HUES64 (cell line): ENCODE results near the gene GJB4.
"Not testable (repeated sequence)": the region's sequence is repeated elsewhere in the genome, so short reads cannot be mapped to it uniquely, and the experiment has no call there.

Source experiments
- H3K27ac ChIP-seq: 2 replicates; pipeline ENCODE4 v1.7.0; 2013; ENCODE audit warnings: low read depth, low read length, inconsistent platforms
- H3K27me3 ChIP-seq: 2 replicates; pipeline ENCODE4 v1.6.1; 2013; ENCODE audit warnings: mild to moderate bottlenecking, low read length; ENCODE audit not compliant: insufficient read depth
- H3K36me3 ChIP-seq: 2 replicates; pipeline ENCODE4 v1.6.1; 2013; ENCODE audit warnings: mild to moderate bottlenecking, low read length; ENCODE audit not compliant: insufficient read depth
- H3K4me1 ChIP-seq: 2 replicates; pipeline ENCODE4 v1.6.1; 2013; ENCODE audit warnings: mild to moderate bottlenecking, low read length, moderate library complexity; ENCODE audit not compliant: insufficient read depth
- H3K4me3 ChIP-seq: 2 replicates; pipeline ENCODE4 v1.5.1; 2013; ENCODE audit warnings: mild to moderate bottlenecking, low read length, moderate library complexity
- H3K9ac ChIP-seq: 2 replicates; pipeline ENCODE4 v1.6.1; 2013; ENCODE audit warnings: mild to moderate bottlenecking, low read depth, low read length
- H3K9me3 ChIP-seq: 2 replicates; pipeline ENCODE4 v1.6.1; 2013; ENCODE audit warnings: low read depth, low read length; ENCODE audit not compliant: insufficient read depth
- WGBS: fragments of 150-250, 120-280 bp; methylation state at CpG from one replicate; pipeline ENCODE4 v1.1.7; 2013; ENCODE audit warnings: missing lambda C conversion rate; 5-methylcytosine and 5-hydroxymethylcytosine counted together

GJB4 gene

DNA sequence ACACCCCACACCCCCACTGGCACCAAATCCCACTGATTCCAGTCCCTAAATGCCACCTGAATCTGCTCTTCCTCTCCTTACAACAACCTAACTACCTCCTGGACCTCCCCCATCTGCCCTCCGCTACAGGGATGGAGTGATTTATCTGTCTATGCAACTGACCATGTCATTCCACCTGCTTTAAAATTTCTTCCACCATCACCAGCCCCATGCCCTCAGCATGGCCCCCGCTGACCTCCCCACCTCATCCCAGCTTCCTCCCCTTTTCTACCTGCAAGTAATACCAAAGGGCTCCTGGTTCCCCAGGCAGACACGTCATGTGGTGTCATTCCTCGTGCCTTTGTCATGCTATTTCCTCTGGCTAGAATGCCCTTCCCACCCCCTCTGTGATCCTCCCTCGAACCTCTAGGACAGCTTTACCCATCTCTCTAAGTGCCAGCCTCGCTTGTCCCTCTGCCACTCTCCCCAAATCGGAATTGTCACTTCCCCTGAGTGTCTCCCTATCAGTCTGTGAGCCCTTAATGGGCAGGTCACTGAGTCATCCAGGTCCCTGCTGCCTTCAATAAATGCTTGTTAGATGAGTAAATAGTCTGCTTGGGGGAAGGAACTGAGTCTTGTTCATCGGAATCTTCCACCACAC is 3.7 kb downstream of the GJB4 start:
- Histone ChIP-seq H3K4me1 (peaks cover 5% of the 10 kb centered on the region), H3K4me3 (no peak overlapping the region), H3K9ac (no peak overlapping the region), H3K9me3 (no peaks in the 10 kb centered on the region), H3K27me3 (no peaks in the 10 kb centered on the region), H3K27ac (no peak overlapping the region), H3K36me3 (no peaks in the 10 kb centered on the region)
- 29% methylated on average over 7 of the region's 8 CpGs for WGBS

DNA sequence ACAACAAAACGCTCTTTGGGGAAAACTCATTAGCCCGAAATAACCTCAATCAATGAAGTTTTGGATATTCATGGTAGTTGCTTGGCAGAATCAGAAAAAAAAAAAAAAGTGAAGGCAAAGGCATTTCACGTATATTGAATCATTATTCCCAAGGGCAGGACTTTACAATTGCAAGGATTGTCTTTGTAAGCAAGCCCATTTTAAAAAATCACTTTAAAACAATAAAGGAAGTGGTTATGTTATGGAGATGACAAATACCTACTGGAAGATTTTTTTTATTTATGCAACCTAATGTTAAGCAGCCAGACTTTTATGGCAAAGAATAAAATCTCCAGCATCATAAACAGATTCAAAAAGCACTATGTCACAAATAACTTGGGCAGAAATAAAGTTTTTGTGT is 9.3 kb downstream of the GJB4 start:
- Histone ChIP-seq H3K4me1 (peaks cover 6% of the 10 kb centered on the region; the same call in 1 of the 2 replicates), H3K27ac (no peak overlapping the region), H3K9ac (no peak overlapping the region), H3K9me3 (no peaks in the 10 kb centered on the region), H3K27me3 (no peaks in the 10 kb centered on the region), H3K36me3 (no peaks in the 10 kb centered on the region), H3K4me3 (no peak overlapping the region)
- WGBS: 92% methylated on average over 2 of the region's 3 CpGs

DNA sequence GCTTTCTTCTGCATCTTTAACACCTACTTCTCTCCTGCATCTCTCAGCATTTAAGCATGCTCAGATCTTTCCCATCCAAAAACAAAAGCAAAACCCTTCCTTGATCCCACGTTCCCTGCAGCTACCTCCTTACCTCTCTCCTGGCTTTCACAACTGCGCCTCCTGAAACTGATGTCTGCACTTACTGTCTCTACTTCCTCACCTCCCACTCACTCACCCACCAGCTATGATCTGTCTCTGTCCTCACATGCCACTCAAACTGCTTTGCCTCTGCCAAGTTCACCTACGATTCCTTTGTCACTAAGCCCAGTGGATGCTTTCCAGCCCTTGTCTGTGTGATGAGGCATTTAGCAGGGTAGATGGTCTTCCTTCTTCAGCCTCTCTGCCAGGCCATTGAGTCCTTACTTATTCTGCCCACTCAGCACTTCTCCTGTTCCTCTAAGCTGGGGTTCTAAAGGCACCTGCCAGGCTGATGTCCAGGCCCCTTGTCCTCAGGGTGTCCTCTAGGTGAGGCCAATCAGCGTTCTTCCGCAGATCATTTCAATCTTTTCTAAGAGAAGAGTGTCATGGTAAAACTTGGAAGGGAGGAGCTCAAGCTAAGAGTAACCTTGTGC is 11.5 kb downstream of the GJB4 start:
- H3K4me3 ChIP-seq: no peak overlapping the region
- 87% methylated on average over 5 of the region's 5 CpGs for WGBS
- H3K27me3 ChIP-seq: no peaks in the 10 kb centered on the region
- peaks cover 6% of the 10 kb centered on the region; the same call in 1 of the 2 replicates for H3K4me1 ChIP-seq
- H3K27ac ChIP-seq: no peak overlapping the region
- H3K36me3 ChIP-seq: no peaks in the 10 kb centered on the region
- no peak overlapping the region for H3K9ac ChIP-seq
- no peaks in the 10 kb centered on the region for H3K9me3 ChIP-seq

GRCh38 chr1:34771573-34772371 is 12.2 kb downstream of the GJB4 start:
- WGBS: 93% methylated on average over 16 of the region's 16 CpGs
- Histone ChIP-seq H3K27me3 (no peaks in the 10 kb centered on the region), H3K36me3 (no peaks in the 10 kb centered on the region), H3K27ac (no peak overlapping the region), H3K9me3 (no peaks in the 10 kb centered on the region), H3K4me1 (peaks cover 6% of the 10 kb centered on the region; the same call in 1 of the 2 replicates), H3K4me3 (no peak overlapping the region), H3K9ac (no peak overlapping the region)

- H3K9me3 ChIP-seq, H3K27ac ChIP-seq, H3K4me1 ChIP-seq, H3K9ac ChIP-seq, H3K27me3 ChIP-seq, H3K4me3 ChIP-seq, H3K36me3 ChIP-seq: not testable (repeated sequence)
- WGBS: 98% methylated on average over 4 of the region's 4 CpGs
Measured at GRCh38 chr1:34773114-34773513, 13.6 kb downstream of the GJB4 start.

- Histone ChIP-seq H3K4me3 (no peak overlapping the region), H3K9me3 (no peaks in the 10 kb centered on the region), H3K27ac (no peak overlapping the region), H3K27me3 (peaks cover 6% of the 10 kb centered on the region; the same call in 1 of the 2 replicates), H3K36me3 (no peaks in the 10 kb centered on the region), H3K9ac (no peak overlapping the region), H3K4me1 (peaks cover 6% of the 10 kb centered on the region; the same call in 1 of the 2 replicates)
- WGBS: 79% methylated on average over 8 of the region's 8 CpGs
Measured at GRCh38 chr1:34774957-34775356, 15.4 kb downstream of the GJB4 start.

DNA sequence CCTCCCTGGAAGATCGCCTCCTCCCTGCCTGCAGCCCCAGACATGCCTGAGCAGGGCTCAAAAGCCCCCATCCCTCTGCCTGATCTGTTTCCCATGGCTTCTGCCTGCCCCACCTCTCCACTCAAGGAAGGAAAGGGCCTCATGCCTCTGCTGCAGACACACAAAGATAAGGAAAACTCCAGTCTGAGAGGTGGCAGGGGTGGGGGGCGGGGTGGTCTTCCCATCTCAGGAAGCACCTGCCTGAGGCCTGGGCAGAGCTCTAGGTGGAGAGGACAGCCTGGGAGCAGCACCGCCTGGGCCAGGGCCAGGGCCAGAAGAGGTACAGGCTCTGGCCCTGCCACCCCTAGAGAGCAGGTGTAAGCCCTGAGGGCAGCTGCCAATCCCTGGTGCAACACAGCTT is 17.4 kb downstream of the GJB4 start:
- H3K27me3 ChIP-seq: peaks cover 26% of the 10 kb centered on the region
- no peaks in the 10 kb centered on the region for H3K36me3 ChIP-seq
- no peak overlapping the region for H3K4me3 ChIP-seq
- 80% methylated on average over 3 of the region's 3 CpGs for WGBS
- H3K4me1 ChIP-seq: no peaks in the 10 kb centered on the region
- no peak overlapping the region for H3K27ac ChIP-seq
- no peaks in the 10 kb centered on the region for H3K9me3 ChIP-seq
- no peak overlapping the region for H3K9ac ChIP-seq

GRCh38 chr1:34777519-34778321 is 18.2 kb downstream of the GJB4 start:
- Histone ChIP-seq H3K9me3 (no peaks in the 10 kb centered on the region), H3K27me3 (peaks cover 34% of the 10 kb centered on the region), H3K27ac (no peak overlapping the region), H3K4me1 (0 out of 2 replicates have a peak, but pooled peaks cover 6% of the 10 kb centered on the region), H3K4me3 (no peak overlapping the region), H3K36me3 (no peaks in the 10 kb centered on the region), H3K9ac (no peak overlapping the region)
- 60% methylated on average over 10 of the region's 10 CpGs for WGBS

DNA sequence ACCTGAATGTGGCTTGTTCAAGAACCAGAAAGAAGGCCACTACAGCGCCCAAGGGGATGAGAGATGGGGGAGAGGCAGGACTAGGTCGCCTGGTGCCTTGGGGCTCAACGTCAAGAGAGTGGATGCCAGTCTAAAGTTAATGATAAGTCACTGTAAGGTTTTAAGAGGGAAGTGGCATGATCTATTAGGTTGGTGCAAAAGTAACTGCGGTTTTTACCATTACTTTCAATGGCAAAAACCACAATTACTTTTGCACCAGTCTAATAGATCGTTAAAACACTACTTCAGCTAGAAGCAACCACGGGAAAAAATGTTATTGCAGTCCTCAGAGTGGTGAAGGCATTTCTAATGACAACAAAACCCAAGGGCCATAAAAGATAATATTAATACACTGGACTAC is 18.8 kb downstream of the GJB4 start:
- Histone ChIP-seq H3K4me1 (0 out of 2 replicates have a peak, but pooled peaks cover 6% of the 10 kb centered on the region), H3K27ac (no peak overlapping the region), H3K36me3 (no peaks in the 10 kb centered on the region), H3K9ac (no peak overlapping the region), H3K27me3 (peaks cover 37% of the 10 kb centered on the region), H3K9me3 (no peaks in the 10 kb centered on the region), H3K4me3 (no peak overlapping the region)
- WGBS: 92% methylated on average over 6 of the region's 6 CpGs

GRCh38 chr1:34779005-34779404 is 19.5 kb downstream of the GJB4 start:
- H3K36me3 ChIP-seq: no peaks in the 10 kb centered on the region
- no peak overlapping the region for H3K4me3 ChIP-seq
- H3K27ac ChIP-seq: no peak overlapping the region
- H3K9me3 ChIP-seq: no peaks in the 10 kb centered on the region
- 96% methylated on average over 2 of the region's 5 CpGs for WGBS
- peaks cover 37% of the 10 kb centered on the region for H3K27me3 ChIP-seq
- 0 out of 2 replicates have a peak, but pooled peaks cover 6% of the 10 kb centered on the region for H3K4me1 ChIP-seq
- H3K9ac ChIP-seq: no peak overlapping the region
